NCI-H446 (cell line): Measurements from ENCODE around the gene SMARCA1.

Source experiments
- DNase-seq, 2 experiments: peaks; one replicate each; lab custom pipeline; 2025; lab: John Stamatoyannopoulos, UW

The SMARCA1 gene

DNA sequence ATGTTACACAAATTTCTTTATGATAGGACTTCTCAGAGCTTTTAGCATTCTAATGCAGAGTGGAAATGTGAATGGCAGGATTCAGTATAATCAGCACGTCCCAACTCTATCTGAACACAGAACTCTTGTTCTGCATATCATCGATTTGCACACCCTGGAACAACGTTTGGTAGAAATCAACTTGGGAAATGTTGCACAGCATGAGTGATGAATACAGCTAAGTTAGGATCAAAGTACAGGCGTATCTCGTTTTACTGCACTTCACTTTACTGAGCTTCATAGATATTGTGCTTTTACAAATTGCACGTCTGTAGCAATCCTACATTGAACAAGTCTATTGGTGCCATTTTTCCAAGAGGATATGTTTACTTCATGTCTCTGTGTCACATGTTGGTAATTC, 70.8 kb downstream of the SMARCA1 start:
- no peak for DNase-seq

GRCh38 chrX:129450123-129450522, 73.2 kb downstream of the SMARCA1 start:
- DNase-seq = no peak

GRCh38 chrX:129449148-129449547, 74.1 kb downstream of the SMARCA1 start:
- no peak for DNase-seq

- DNase-seq = no peak
Observed at GRCh38 chrX:129445436-129445835, 77.9 kb downstream of the SMARCA1 start.

- no peak for DNase-seq
Observed at GRCh38 chrX:129433945-129434344, 89.3 kb downstream of the SMARCA1 start.

DNA sequence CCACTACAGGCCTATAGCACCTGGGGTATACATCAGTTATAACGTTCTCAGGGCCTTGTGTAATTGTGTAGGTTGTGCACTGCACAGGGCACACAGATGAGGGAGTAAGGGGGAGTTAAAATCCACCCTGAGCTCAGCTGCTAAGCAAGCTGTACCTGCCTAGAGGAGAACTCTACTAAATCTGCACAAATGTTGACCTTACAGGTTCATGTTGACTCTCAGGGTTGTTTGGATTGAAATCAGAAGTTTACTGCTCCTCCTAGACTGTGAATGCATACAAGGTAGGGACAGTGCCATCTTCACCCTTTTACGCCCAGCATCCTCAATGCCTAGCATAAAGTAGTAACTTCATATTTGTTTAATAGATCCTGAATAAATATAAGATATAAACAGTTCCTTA, 89.8 kb downstream of the SMARCA1 start:
- no peak for DNase-seq

DNA sequence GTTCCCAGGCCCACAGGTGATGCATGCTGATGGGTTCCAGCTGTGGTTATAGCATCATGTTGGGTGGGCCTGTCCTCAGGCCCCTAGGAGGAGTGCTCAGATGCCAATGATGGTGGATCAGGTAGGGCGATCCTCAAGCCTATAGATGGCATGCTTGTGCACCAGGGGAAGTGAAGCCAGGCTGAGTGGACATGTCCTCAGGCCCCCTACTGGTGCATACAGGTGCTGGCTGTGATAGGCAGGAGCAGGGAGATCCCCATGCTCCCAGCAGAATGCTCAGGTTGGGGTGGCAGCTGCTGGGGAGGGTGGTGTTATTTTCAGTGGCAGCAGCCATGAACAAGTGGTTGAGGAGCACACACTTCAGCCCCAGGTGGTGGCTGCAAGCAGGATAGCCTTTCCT, 96.0 kb downstream of the SMARCA1 start:
- no peak for DNase-seq

DNA sequence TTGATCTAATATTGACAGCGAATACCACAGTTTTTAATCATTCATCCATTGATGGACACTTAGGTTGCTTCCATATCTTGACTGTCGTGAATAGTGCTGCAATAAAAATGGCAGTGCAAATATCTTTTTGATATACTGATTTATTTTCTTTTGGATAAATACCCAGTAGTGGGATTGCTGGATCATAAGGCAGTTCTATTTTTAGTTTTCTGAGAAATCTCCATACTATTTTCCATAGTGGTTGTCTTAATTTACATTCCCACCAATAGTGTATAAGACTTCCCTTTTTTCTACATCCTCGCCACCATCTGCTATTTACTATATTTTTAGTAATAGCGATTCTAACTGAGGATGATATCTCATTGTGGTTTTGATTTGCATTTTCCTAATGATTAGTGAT, 100.1 kb downstream of the SMARCA1 start:
- no peak for DNase-seq

DNA sequence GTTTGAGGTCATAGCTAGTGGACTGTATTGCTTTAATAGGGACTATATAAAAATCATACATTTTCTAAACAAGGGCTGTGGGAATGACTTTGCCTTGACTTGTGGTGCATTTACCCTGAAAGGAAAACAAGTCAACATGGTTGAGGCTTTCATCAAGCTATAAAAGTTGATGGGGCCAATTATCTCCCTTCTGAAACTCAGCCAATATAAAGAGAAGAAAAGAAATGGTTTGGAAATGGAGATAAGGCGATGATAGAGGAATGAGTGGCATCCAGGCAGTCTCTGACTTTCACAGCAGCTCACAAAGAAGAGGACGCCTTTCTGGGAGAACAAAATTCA, 118.7 kb downstream of the SMARCA1 start:
- DNase-seq = no peak

DNA sequence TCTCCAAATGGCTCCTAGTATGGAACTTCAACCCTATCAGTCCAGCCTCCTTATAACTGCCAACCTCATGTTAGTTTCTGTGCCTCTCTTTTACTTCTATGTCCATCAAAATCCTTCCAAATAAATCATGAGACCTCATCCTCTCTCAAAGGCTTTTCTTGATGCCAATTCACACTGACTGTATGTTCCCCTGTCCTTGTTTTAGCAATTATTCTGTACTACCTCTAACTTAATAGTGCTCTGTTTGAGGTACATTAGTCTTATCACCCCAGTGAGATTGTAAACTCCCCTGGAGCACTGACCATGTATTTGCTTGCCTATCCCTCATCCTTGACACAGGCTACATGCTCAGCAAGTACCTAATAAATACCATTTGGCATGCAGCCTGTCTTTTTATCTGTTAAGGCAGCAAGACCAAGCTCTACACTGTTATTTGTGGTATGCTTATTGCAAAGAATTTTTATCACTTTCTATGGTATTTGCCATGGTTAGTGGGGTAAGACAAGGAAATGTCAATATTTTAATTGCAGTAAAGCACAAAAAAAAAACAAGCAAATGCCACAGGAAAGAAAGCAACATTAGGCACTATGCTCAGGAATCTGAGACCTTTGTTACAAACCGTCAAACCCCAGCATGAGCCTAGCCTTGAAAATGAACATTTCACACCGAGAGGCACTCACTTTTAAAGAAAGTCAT, 119.2 kb downstream of the SMARCA1 start:
- no peak for DNase-seq
